ENCODE measurements around the gene GPS1.

DNA sequence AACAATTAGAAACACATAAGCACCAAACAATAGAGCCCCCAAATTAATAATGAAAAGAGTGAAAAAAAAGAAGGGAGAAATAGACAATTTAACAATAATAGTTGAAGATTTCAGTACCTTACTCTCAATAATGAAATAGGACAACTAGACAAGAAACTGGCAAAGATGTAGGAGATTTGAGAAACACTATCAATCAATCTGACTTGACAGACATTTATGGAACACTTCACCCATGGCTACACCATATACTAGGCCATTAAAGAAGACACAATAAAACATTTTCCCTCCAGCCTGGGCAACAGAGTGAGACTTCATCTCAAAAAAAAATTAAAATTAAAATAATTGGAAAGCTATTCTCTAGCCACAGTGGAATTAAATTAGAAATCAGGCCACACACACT, 18.9 kb downstream of the GPS1 start:
- TF ChIP-seq, protein P1, sequence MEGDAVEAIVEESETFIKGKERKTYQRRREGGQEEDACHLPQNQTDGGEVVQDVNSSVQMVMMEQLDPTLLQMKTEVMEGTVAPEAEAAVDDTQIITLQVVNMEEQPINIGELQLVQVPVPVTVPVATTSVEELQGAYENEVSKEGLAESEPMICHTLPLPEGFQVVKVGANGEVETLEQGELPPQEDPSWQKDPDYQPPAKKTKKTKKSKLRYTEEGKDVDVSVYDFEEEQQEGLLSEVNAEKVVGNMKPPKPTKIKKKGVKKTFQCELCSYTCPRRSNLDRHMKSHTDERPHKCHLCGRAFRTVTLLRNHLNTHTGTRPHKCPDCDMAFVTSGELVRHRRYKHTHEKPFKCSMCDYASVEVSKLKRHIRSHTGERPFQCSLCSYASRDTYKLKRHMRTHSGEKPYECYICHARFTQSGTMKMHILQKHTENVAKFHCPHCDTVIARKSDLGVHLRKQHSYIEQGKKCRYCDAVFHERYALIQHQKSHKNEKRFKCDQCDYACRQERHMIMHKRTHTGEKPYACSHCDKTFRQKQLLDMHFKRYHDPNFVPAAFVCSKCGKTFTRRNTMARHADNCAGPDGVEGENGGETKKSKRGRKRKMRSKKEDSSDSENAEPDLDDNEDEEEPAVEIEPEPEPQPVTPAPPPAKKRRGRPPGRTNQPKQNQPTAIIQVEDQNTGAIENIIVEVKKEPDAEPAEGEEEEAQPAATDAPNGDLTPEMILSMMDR (IDR thresholded peaks at IDR 0.05), result no peak
- TF ChIP-seq E2F1 (CRISPR knock-in tag; IDR thresholded peaks at IDR 0.05) (no peak), E2F4 (CRISPR knock-in tag; IDR thresholded peaks at IDR 0.05; ENCODE audit: borderline replicate concordance, low read depth) (no peak), NR2C2 (CRISPR knock-in tag; IDR thresholded peaks at IDR 0.05) (no peak), ATF2 (CRISPR knock-in tag; IDR thresholded peaks at IDR 0.05; ENCODE audit: borderline replicate concordance, low read depth) (no peak), FOXP1 (CRISPR knock-in tag; IDR thresholded peaks at IDR 0.05; ENCODE audit: borderline replicate concordance) (no peak), ATF1 (CRISPR knock-in tag; IDR thresholded peaks at IDR 0.05) (no peak), CREB1 (CRISPR knock-in tag; IDR thresholded peaks at IDR 0.05) (no peak)
